K562 (cell line): ENCODE results near the gene CBFA2T3. TPM values are rescaled to one million over a fixed set of nuclear protein-coding genes. Genes with fewer than 3 reads are reported as not detected.

ENCODE experiments used
- ATAC-seq: fragments of 200-7000 bp; cut with Tn5 transposase; 3 replicates; pipeline ENCODE4 v1.9.1; 2020; ENCODE audit warnings: moderate library complexity
- BruUV-seq: library from RNA; stranded (reverse); fragments of 400-500 nt; replicated peaks from 2 replicates; lab custom pipeline; 2021; lab: Mats Ljungman, UMichigan
- CTCF ChIA-PET: fragments of 300-600 bp; formaldehyde crosslinking; extraction: SDS; loops from one replicate; lab custom pipeline; 2021; ENCODE audit warnings: low intra/inter-chr PET ratio; lab: Yijun Ruan, JAX
- POLR2A ChIA-PET: fragments of 300-600, 350-650 bp; sonication (Branson Sonifier 250); formaldehyde crosslinking; extraction: SDS; loops from one replicate; lab custom pipeline; 2021; ENCODE audit warnings: antibody characterized with exemption, inconsistent platforms; lab: Yijun Ruan, JAX
- DNase-seq, 4 experiments: peaks; one replicate each; pipeline versions ENCODE4 v3.0.0 to v3.0.0-alpha.2; 2011 to 2018; ENCODE audit warnings: low spot score in 3 of 4, mixed read lengths in 3 of 4; ENCODE audit errors: extremely low read depth in 1 of 4
- FAIRE-seq: peaks from 2 replicates; lab custom pipeline; 2011; peaks lifted over from hg19 to GRCh38; lab: Jason Lieb, UNC
- H2AFZ ChIP-seq: 2 replicates; pipeline ENCODE4 v1.6.0; 2011; ENCODE audit warnings: low read depth, low read length, control low read depth, inconsistent platforms
- H3K27ac ChIP-seq: fragments of 200-600 bp; 3 replicates; pipeline ENCODE4 v1.8.0; 2011; ENCODE audit warnings: low read depth, mild to moderate bottlenecking, control low read depth, inconsistent platforms, low read length, moderate library complexity, mixed read lengths; ENCODE audit errors: extremely low read depth
- H3K27me3 ChIP-seq, 2 experiments: fragments of 300-600 bp in 1 of 2; 2 replicates in 1 of 2; 3 replicates in 1 of 2; pipeline versions ENCODE4 v1.6.0 to v1.8.0; 2011; ENCODE audit warnings: inconsistent platforms in 2 of 2, low read length in 2 of 2, mild to moderate bottlenecking in 1 of 2, mixed read lengths in 1 of 2, moderate library complexity in 1 of 2; ENCODE audit not compliant: control insufficient read depth in 2 of 2, insufficient read depth in 2 of 2
- H3K36me3 ChIP-seq: fragments of 300-600 bp; 3 replicates; pipeline ENCODE4 v1.8.0; 2011; ENCODE audit warnings: mild to moderate bottlenecking, low read length, inconsistent platforms; ENCODE audit not compliant: control insufficient read depth, insufficient read depth
- H3K4me1 ChIP-seq, 2 experiments: fragments of 200-600 bp in 1 of 2; replicated peaks in 1 of 2; 2 replicates in 1 of 2; 3 replicates in 1 of 2; pipeline versions ENCODE4 v1.5.1 to v1.8.0; 2011; ENCODE audit warnings: inconsistent platforms in 2 of 2, low read length in 2 of 2, mild to moderate bottlenecking in 1 of 2, mixed read lengths in 1 of 2, moderate library complexity in 1 of 2; ENCODE audit not compliant: control insufficient read depth in 2 of 2, insufficient read depth in 2 of 2
- H3K4me2 ChIP-seq: 2 replicates; pipeline ENCODE4 v1.6.1; 2011; ENCODE audit warnings: low read length, control low read depth, inconsistent platforms, mixed read lengths; ENCODE audit not compliant: insufficient read depth
- H3K4me3 ChIP-seq: fragments of 200-600 bp; sonication (generic), shearing (Covaris generic); 2 replicates; pipeline ENCODE4 v1.5.1; 2016; ENCODE audit warnings: control low read depth, inconsistent platforms
- H3K79me2 ChIP-seq: fragments of 200-600 bp; 3 replicates; pipeline ENCODE4 v1.8.0; 2011; ENCODE audit warnings: low read length, inconsistent platforms; ENCODE audit not compliant: control insufficient read depth, insufficient read depth
- H3K9ac ChIP-seq, 2 experiments: 2 replicates each; pipeline versions ENCODE4 v1.6.0 to v1.6.1; 2011; ENCODE audit warnings: low read depth in 2 of 2, low read length in 2 of 2, control low read depth in 1 of 2, inconsistent platforms in 1 of 2, mild to moderate bottlenecking in 1 of 2, mixed read lengths in 1 of 2; ENCODE audit not compliant: insufficient read depth in 1 of 2
- H3K9me1 ChIP-seq: one replicate; pipeline ENCODE4 v1.6.0; 2011; ENCODE audit warnings: inconsistent platforms, mild to moderate bottlenecking, low read length, moderate library complexity; ENCODE audit not compliant: control insufficient read depth, insufficient read depth
- H3K9me3 ChIP-seq: replicated peaks from 2 replicates; pipeline ENCODE4 v1.5.1; 2011; ENCODE audit warnings: low read depth, low read length, inconsistent platforms; ENCODE audit not compliant: control insufficient read depth, insufficient read depth
- H4K20me1 ChIP-seq: replicated peaks from 2 replicates; pipeline ENCODE4 v1.6.1; 2011; ENCODE audit warnings: low read length, inconsistent platforms, mixed read lengths; ENCODE audit not compliant: control insufficient read depth, insufficient read depth
- POLR2G ChIP-seq: fragments of 200-400 bp; formaldehyde crosslinking; IDR thresholded peaks from 2 replicates; pipeline ENCODE4 v1.6.1; 2017; ENCODE audit warnings: low read depth, mild to moderate bottlenecking, antibody characterized with exemption, low read length, moderate library complexity
- ZNF609 ChIP-seq: sonication (generic); formaldehyde crosslinking; IDR thresholded peaks from 2 replicates; pipeline ENCODE4 v1.8.1; 2023; ENCODE audit warnings: missing genetic modification reagents, mild to moderate bottlenecking, borderline replicate concordance
- WGBS: fragments of 100-300 bp; shearing (Covaris generic); methylation state at CpG from one replicate; pipeline ENCODE4 v1.1.6; 2016; ENCODE audit warnings: low coverage, mixed read lengths; ENCODE audit not compliant: insufficient coverage; ENCODE audit errors: missing lambda C conversion rate; 5-methylcytosine and 5-hydroxymethylcytosine counted together
- in situ Hi-C: fragments of 300-500 bp; cut with MboI; formaldehyde crosslinking; loops from 4 replicates; pipeline ENCODE4 v1.15.0; 2018; ENCODE audit warnings: inconsistent platforms, mixed read lengths
- intact Hi-C: fragments of 100-400 bp; cut with micrococcal nuclease; formaldehyde crosslinking; loops from 2 replicates; pipeline ENCODE4 v1.14.2; 2022
- polyA plus RNA-seq, 8 experiments: library from polyadenylated mRNA; depleted of rRNA in 4 of 8; stranded (reverse) in 5 of 8; unstranded in 3 of 8; fragments of >200 nt; fragmentation: Nextera tagmentation in 2 of 8; fragmentation: Illumina TruSeq in 1 of 8; extraction: Ambion mirVana in 2 of 8; extraction: Trizol in 1 of 8; gene quantifications; 2 replicates each; pipeline versions ENCODE4 v1.2.1 to v1.2.3, GENCODE V29; 2011 to 2014; ENCODE audit warnings: inconsistent platforms in 1 of 8, missing spikeins in 1 of 8
- total RNA-seq, 7 experiments: library from RNA; depleted of rRNA in 6 of 7; stranded (reverse); fragments of >200 nt in 6 of 7; fragmentation: Illumina TruSeq in 2 of 7; extraction: Trizol in 2 of 7; gene quantifications; 2 replicates each; pipeline versions ENCODE4 v1.2.1 to v1.2.3, GENCODE V29; 2011 to 2021; ENCODE audit warnings: low replicate concordance in 1 of 7

The CBFA2T3 gene
- total and polyA plus RNA-seq, 9 of the 15 experiments (the other 6 are each of a cell fraction or from before 2014, with no cell fraction given), result 2.3 to 145 (median 6.7) TPM

DNA sequence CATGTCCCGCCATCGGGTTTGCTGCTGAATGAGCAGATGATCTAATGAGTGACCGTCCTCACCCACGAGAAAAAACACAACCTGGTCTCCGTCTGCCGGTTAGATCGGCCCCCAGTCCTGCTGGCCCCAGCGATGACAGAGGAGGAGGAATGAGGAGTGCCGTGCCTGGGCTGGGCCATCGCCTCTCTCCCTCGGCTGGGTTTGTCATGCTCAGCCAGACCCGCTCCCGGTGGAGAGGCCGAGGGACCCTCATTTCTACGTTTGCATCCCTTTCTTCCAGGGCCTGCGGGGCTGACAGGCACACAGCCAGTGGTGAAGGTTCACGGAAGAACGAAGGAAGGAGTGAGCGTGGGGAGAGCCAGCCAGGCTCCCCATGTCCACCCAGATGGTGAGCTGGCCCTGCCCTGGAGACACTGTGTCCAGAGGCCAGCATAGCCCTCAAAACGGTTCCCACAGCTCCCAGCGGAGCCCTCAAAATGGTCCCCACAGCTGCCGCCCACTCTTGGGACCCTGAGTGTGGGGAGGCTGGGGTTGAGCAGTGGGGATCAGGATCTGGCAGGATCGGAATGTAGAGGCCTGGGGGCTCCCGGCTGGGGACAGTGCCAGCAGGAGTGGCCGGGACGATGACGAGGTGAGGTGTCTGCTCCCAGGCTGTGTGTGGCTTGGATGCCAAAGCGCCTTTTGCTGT lies 23.9 kb downstream of the CBFA2T3 start:
- no peak overlapping the region for H3K27ac ChIP-seq
- peaks cover 76% of the 10 kb centered on the region for H3K79me2 ChIP-seq
- in situ Hi-C loops, result no loop called here
- DNase-seq (no peak), ATAC-seq (no peak; the same call in 2 of the 3 replicates), FAIRE-seq (no peak)
- H2AFZ ChIP-seq, result no peak overlapping the region
- no peak overlapping the region for H3K4me3 ChIP-seq
- H3K9me1 ChIP-seq, result peaks cover 8% of the 10 kb centered on the region
- H3K4me1 ChIP-seq, result peaks cover 21 to 61% of the 10 kb centered on the region in 2 experiments; a peak in 4 of 5 replicates
- TF ChIP-seq ZNF609 (no peak), POLR2G (peak; percentile 59)
- 0 out of 4 replicates have a peak overlapping the region, but pooled peaks of 1 of the 2 experiments have one; percentile 35 for H3K9ac ChIP-seq
- H3K36me3 ChIP-seq, result peaks cover 71% of the 10 kb centered on the region
- peaks cover 2% of the 10 kb centered on the region; the same call in 1 of the 2 replicates for H3K9me3 ChIP-seq
- intact Hi-C loops, result no loop called here
- no TSS peak for BruUV-seq
- ChIA-PET POLR2A (no interaction called here), CTCF (no interaction called here)
- peaks cover 21% of the 10 kb centered on the region for H4K20me1 ChIP-seq
- H3K27me3 ChIP-seq, result no peaks in the 10 kb centered on the region
- WGBS, result 92% methylated on average over 20 of the region's 28 CpGs
- H3K4me2 ChIP-seq, result no peak overlapping the region
